OCI-LY3 (cell line): Measurements from ENCODE around the gene KLHL10.

Experiments used
- CTCF ChIP-seq: fragments of 200-600, 300-600 bp; sonication (generic); IDR thresholded peaks from 2 replicates; pipeline ENCODE4 v1.5.1; 2014; ENCODE audit warnings: antibody characterized with exemption, low read length, low read depth
- EZH2phosphoT487 ChIP-seq: fragments of 200-600 bp; shearing (Covaris generic); IDR thresholded peaks from 2 replicates; pipeline ENCODE4 v1.6.1; 2018; ENCODE audit warnings: antibody characterized with exemption, mixed run types, low read depth

DNA sequence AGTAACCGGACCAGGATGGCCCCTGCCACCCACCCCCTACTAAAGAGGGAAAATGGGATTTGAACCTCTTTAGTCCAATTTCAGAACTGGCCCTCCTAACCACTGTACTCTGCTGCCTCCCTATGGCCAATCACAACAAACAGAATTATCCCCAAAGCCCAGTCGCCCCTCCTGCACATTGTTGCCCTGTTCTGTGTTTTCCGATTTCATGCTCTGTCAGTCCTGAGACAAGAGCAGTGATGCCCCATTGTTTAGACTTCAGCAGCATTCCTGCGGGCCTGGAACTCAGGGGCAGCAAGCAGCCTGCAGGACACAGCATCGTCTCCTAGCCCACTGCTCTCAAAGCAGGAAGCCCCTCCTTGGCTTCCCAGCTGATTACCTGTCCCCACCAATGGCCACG lies 48.1 kb downstream of the KLHL10 start:
- TF ChIP-seq CTCF (peak; percentile 42), EZH2phosphoT487 (no peak)
